Measurements from ENCODE around the gene PWWP2B.
"Not testable (repeated sequence)": the region's sequence is repeated elsewhere in the genome, so short reads cannot be mapped to it uniquely, and the experiment has no call there.

The PWWP2B gene

DNA sequence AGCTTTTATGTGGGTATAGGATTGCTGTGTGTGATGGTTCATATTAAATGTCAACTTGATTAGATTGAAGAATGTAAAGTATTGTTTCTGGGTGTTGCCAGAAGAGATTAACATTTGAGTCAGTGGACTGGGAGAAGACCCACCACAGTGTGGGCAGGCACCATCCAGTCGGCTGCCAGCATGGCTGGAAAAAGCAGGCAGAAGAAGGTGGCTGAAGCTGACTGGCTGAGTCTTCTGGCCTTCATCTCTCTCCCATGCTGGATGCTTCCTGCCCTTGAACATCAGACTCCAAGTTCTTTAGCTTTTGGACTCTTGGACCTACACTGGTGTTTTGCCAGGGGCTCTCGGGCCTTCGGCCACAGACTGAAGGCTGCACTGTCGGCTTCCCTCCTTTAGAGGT, 16.0 kb upstream of the PWWP2B start:
- H3K36me3 ChIP-seq (ENCODE audit: control insufficient read depth in 4 of 4, insufficient read depth in 4 of 4, low read length in 3 of 4); H3K9me3 ChIP-seq (ENCODE audit: control extremely low read depth in 1 of 5, control insufficient read depth in 4 of 5, insufficient read depth in 2 of 5, low read depth in 1 of 5, low read length in 4 of 5); H3K27me3 ChIP-seq (replicated peaks in 2 of 5; ENCODE audit: control insufficient read depth in 4 of 5, insufficient read depth in 5 of 5, low read length in 4 of 5); DNase-seq; POLR2A ChIA-PET; H3K27ac ChIP-seq (ENCODE audit: insufficient read depth in 1 of 2, low read depth in 1 of 2, low read length in 2 of 2, poor library complexity in 1 of 2, severe bottlenecking in 2 of 2); H3K4me3 ChIP-seq (ENCODE audit: control insufficient read depth in 1 of 7, extremely low read depth in 1 of 7, insufficient read depth in 4 of 7, low read depth in 2 of 7, low read length in 6 of 7): not testable (repeated sequence)
- 100% methylated on average over 4 of the region's 4 CpGs for WGBS (ENCODE audit: insufficient coverage)
- CTCF ChIA-PET = interaction anchor here (0.9 to 1.7 kb wide), 4 partner anchors 9 to 66 kb away, joined by 3 to 6 read pairs (median 4); no protein-coding TSS in a partner anchor
- peaks cover 0 to 45% (median 35%) of the 10 kb centered on the region in 4 experiments for H3K4me1 ChIP-seq (ENCODE audit: control extremely low read depth in 1 of 4, control insufficient read depth in 4 of 4, insufficient read depth in 4 of 4, low read length in 3 of 4)

DNA sequence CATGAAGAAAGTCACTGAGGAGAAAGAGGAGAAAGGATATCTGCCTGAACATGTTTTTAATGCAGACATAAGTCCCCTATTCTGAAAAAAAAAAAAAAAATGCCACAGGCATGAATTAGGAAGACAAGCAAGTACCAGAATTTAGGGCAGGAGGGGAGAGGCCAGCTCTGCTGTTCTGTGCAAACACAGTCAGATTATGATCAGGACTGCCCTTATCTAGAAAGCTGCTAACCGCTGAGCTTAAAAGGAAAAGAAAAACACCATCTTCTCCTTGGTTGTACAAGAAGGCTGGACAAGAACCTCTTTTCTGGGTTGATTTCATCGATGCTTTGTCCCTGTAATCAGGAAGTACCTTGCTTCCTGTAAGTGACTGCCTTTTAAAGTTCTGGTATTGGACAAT, 15.3 kb upstream of the PWWP2B start:
- Histone ChIP-seq H3K9me3 (ENCODE audit: control extremely low read depth in 1 of 5, control insufficient read depth in 4 of 5, insufficient read depth in 2 of 5, low read depth in 1 of 5, low read length in 4 of 5) (peaks cover 0 to 2% (median 0%) of the 10 kb centered on the region in 5 experiments), H3K4me3 (ENCODE audit: control insufficient read depth in 1 of 7, extremely low read depth in 1 of 7, insufficient read depth in 4 of 7, low read depth in 2 of 7, low read length in 6 of 7) (no peak overlapping the region), H3K27me3 (replicated peaks in 2 of 5; ENCODE audit: control insufficient read depth in 4 of 5, insufficient read depth in 5 of 5, low read length in 4 of 5) (no peaks in the 10 kb centered on the region), H3K27ac (ENCODE audit: insufficient read depth in 1 of 2, low read depth in 1 of 2, low read length in 2 of 2, poor library complexity in 1 of 2, severe bottlenecking in 2 of 2) (no peak overlapping the region), H3K4me1 (ENCODE audit: control extremely low read depth in 1 of 4, control insufficient read depth in 4 of 4, insufficient read depth in 4 of 4, low read length in 3 of 4) (peaks cover 0 to 52% (median 42%) of the 10 kb centered on the region in 4 experiments), H3K36me3 (ENCODE audit: control insufficient read depth in 4 of 4, insufficient read depth in 4 of 4, low read length in 3 of 4) (no peaks in the 10 kb centered on the region)
- CTCF ChIA-PET = interaction anchor here (0.6 to 1.7 kb wide), 6 partner anchors 10 to 73 kb away, joined by 3 to 6 read pairs (median 4); no protein-coding TSS in a partner anchor
- POLR2A ChIA-PET = no interaction called here
- DNase-seq = no peak
- 36% methylated on average over 2 of the region's 2 CpGs for WGBS (ENCODE audit: insufficient coverage)

DNA sequence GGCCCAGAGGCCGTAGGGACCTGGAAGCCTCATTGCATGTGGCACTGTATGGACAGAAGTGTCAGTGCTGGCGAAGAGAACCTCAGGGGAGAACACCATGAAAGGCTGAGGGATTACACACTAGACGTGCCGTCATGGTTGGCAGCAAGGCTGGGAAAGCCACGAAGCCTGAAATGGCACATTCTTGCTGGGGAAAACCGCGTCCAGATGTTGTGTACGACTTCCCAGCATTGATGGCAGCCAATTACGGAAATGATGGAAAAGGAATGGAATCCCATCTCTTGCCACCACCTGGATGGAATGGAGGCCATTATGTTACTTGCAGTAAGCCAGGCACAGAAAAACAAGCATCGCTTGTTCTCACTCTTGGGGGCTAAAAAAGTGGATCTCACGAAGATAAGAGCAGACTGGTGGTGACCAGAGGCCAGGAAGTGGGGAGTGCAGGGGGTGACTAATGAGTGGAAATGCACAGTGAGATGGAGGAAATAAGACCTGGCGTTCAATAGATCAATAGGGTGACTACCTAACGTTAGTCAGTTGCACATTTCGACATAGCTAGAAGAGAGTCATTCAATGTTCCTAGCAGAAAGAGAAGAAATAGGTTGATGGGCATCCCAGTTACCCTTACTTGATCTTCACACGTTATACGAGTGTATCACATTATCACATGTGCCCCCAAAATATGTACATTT, 14.6 kb upstream of the PWWP2B start:
- Histone ChIP-seq H3K4me3 (ENCODE audit: control insufficient read depth in 1 of 7, extremely low read depth in 1 of 7, insufficient read depth in 4 of 7, low read depth in 2 of 7, low read length in 6 of 7) (no peak overlapping the region), H3K9me3 (ENCODE audit: control extremely low read depth in 1 of 5, control insufficient read depth in 4 of 5, insufficient read depth in 2 of 5, low read depth in 1 of 5, low read length in 4 of 5) (peaks cover 0 to 2% (median 0%) of the 10 kb centered on the region in 5 experiments), H3K4me1 (ENCODE audit: control extremely low read depth in 1 of 4, control insufficient read depth in 4 of 4, insufficient read depth in 4 of 4, low read length in 3 of 4) (peaks cover 0 to 58% (median 49%) of the 10 kb centered on the region in 4 experiments), H3K27ac (ENCODE audit: insufficient read depth in 1 of 2, low read depth in 1 of 2, low read length in 2 of 2, poor library complexity in 1 of 2, severe bottlenecking in 2 of 2) (no peak overlapping the region), H3K36me3 (ENCODE audit: control insufficient read depth in 4 of 4, insufficient read depth in 4 of 4, low read length in 3 of 4) (no peaks in the 10 kb centered on the region), H3K27me3 (replicated peaks in 2 of 5; ENCODE audit: control insufficient read depth in 4 of 5, insufficient read depth in 5 of 5, low read length in 4 of 5) (no peaks in the 10 kb centered on the region)
- WGBS (ENCODE audit: insufficient coverage) = 94% methylated on average over 14 of the region's 16 CpGs
- ChIA-PET POLR2A (no interaction called here), CTCF (interaction anchor here (0.6 to 1.6 kb wide), 8 partner anchors 9 to 72 kb away, joined by 3 to 5 read pairs (median 4); no protein-coding TSS in a partner anchor)
- no peak for DNase-seq

DNA sequence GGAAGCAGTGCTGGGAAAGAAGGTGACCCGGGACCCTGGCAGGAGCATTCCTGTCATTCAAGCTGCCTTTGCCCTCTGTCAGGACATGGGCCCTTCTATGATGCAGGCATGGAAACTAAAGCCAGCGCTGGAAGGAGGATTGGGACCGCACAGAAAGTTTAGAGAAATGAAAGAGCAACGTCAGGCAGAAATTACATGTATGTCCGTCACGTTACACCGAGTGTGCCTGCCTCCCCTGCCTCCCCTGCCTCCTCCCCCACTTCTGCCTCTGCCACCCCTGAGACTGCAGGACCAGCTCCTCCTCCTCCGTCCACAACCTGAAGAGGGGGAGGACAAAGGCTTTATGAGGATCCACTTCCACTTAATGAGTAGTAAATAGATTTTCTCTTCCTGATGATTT, 13.9 kb upstream of the PWWP2B start:
- H3K4me1 ChIP-seq (ENCODE audit: control extremely low read depth in 1 of 4, control insufficient read depth in 4 of 4, insufficient read depth in 4 of 4, low read length in 3 of 4) = peaks cover 2 to 63% (median 54%) of the 10 kb centered on the region in 4 experiments

DNA sequence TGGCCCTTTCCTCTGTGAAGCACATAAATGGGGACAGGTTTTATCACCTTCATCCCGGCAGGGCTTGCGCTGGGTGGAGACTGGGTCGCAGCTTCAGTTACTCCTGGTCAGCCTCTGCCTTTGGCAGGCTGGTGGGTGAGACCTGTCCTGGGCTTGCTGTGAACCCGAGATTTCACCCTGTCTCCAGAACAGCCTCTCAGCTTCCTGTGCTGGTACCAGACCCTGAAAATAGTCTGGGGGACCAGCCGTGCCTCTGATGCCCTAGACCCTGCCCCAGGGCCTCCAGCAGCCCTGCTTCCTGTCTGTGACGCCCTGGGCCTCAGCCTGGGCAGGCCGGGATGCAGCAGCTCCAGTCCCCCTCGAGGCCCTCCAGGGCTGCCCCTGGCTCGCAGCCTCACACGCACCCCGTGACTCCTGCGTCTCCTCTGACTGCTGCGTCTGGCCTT, 13.2 kb upstream of the PWWP2B start:
- Histone ChIP-seq H3K27ac (ENCODE audit: insufficient read depth in 1 of 2, low read depth in 1 of 2, low read length in 2 of 2, poor library complexity in 1 of 2, severe bottlenecking in 2 of 2) (no peak overlapping the region), H3K4me1 (ENCODE audit: control extremely low read depth in 1 of 4, control insufficient read depth in 4 of 4, insufficient read depth in 4 of 4, low read length in 3 of 4) (peaks cover 2 to 64% (median 55%) of the 10 kb centered on the region in 4 experiments), H3K9me3 (ENCODE audit: control extremely low read depth in 1 of 5, control insufficient read depth in 4 of 5, insufficient read depth in 2 of 5, low read depth in 1 of 5, low read length in 4 of 5) (peaks cover 0 to 2% (median 0%) of the 10 kb centered on the region in 5 experiments), H3K27me3 (replicated peaks in 2 of 5; ENCODE audit: control insufficient read depth in 4 of 5, insufficient read depth in 5 of 5, low read length in 4 of 5) (no peaks in the 10 kb centered on the region), H3K4me3 (ENCODE audit: control insufficient read depth in 1 of 7, extremely low read depth in 1 of 7, insufficient read depth in 4 of 7, low read depth in 2 of 7, low read length in 6 of 7) (no peak overlapping the region), H3K36me3 (ENCODE audit: control insufficient read depth in 4 of 4, insufficient read depth in 4 of 4, low read length in 3 of 4) (no peaks in the 10 kb centered on the region)
- POLR2A ChIA-PET = no interaction called here
- WGBS (ENCODE audit: insufficient coverage) = 65% methylated on average over 12 of the region's 13 CpGs
- DNase-seq = no peak
- CTCF ChIA-PET = interaction anchor here (0.9 to 1.5 kb wide), 4 partner anchors 10 to 60 kb away, joined by 3 to 5 read pairs (median 4); partner anchors contain the start of gene PWWP2B

More for the DNA sequence above, 13.9 kb upstream of the PWWP2B start:
- Histone ChIP-seq H3K9me3 (ENCODE audit: control extremely low read depth in 1 of 5, control insufficient read depth in 4 of 5, insufficient read depth in 2 of 5, low read depth in 1 of 5, low read length in 4 of 5) (peaks cover 0 to 2% (median 0%) of the 10 kb centered on the region in 5 experiments), H3K36me3 (ENCODE audit: control insufficient read depth in 4 of 4, insufficient read depth in 4 of 4, low read length in 3 of 4) (no peaks in the 10 kb centered on the region), H3K27me3 (replicated peaks in 2 of 5; ENCODE audit: control insufficient read depth in 4 of 5, insufficient read depth in 5 of 5, low read length in 4 of 5) (no peaks in the 10 kb centered on the region), H3K27ac (ENCODE audit: insufficient read depth in 1 of 2, low read depth in 1 of 2, low read length in 2 of 2, poor library complexity in 1 of 2, severe bottlenecking in 2 of 2) (no peak overlapping the region), H3K4me3 (ENCODE audit: control insufficient read depth in 1 of 7, extremely low read depth in 1 of 7, insufficient read depth in 4 of 7, low read depth in 2 of 7, low read length in 6 of 7) (no peak overlapping the region)
- ChIA-PET CTCF (interaction anchor here (0.8 to 1.2 kb wide), 5 partner anchors 10 to 69 kb away, joined by 3 to 5 read pairs (median 3); partner anchors contain the start of gene PWWP2B), POLR2A (no interaction called here)
- WGBS (ENCODE audit: insufficient coverage) = 98% methylated on average over 3 of the region's 8 CpGs
- DNase-seq = no peak

- H3K4me1 ChIP-seq (ENCODE audit: control extremely low read depth in 1 of 4, control insufficient read depth in 4 of 4, insufficient read depth in 4 of 4, low read length in 3 of 4) = peaks cover 2 to 74% (median 65%) of the 10 kb centered on the region in 4 experiments
- no peaks in the 10 kb centered on the region for H3K27me3 ChIP-seq (replicated peaks in 2 of 5; ENCODE audit: control insufficient read depth in 4 of 5, insufficient read depth in 5 of 5, low read length in 4 of 5)
- H3K4me3 ChIP-seq (ENCODE audit: control insufficient read depth in 1 of 7, extremely low read depth in 1 of 7, insufficient read depth in 4 of 7, low read depth in 2 of 7, low read length in 6 of 7) = peak overlapping the region in 2 of 7 experiments; percentile 5 to 10
- 79% methylated on average over 16 of the region's 20 CpGs for WGBS (ENCODE audit: insufficient coverage)
- DNase-seq = no peak
- peaks cover 0 to 2% (median 0%) of the 10 kb centered on the region in 5 experiments for H3K9me3 ChIP-seq (ENCODE audit: control extremely low read depth in 1 of 5, control insufficient read depth in 4 of 5, insufficient read depth in 2 of 5, low read depth in 1 of 5, low read length in 4 of 5)
- CTCF ChIA-PET = interaction anchor here (0.9 to 1.7 kb wide), 5 partner anchors 12 to 68 kb away, joined by 3 to 6 read pairs (median 3); no protein-coding TSS in a partner anchor
- POLR2A ChIA-PET = no interaction called here
- peak overlapping the region in 1 of 2 experiments; percentile 23 for H3K27ac ChIP-seq (ENCODE audit: insufficient read depth in 1 of 2, low read depth in 1 of 2, low read length in 2 of 2, poor library complexity in 1 of 2, severe bottlenecking in 2 of 2)
- H3K36me3 ChIP-seq (ENCODE audit: control insufficient read depth in 4 of 4, insufficient read depth in 4 of 4, low read length in 3 of 4) = no peaks in the 10 kb centered on the region
Observed at GRCh38 chr10:132384618-132385388, 12.2 kb upstream of the PWWP2B start.

Data from common myeloid progenitor, CD34-positive (primary cell).